Measurements from ENCODE around the gene KLKB1.
"Not testable (repeated sequence)": the region's sequence is repeated elsewhere in the genome, so short reads cannot be mapped to it uniquely, and the experiment has no call there.

KLKB1 gene

GRCh38 chr4:186236126-186236525 is 8.8 kb downstream of the KLKB1 start:
- no peak for TF ChIP-seq CTCF (IDR thresholded peaks at IDR 0.05; ENCODE audit: borderline replicate concordance, control extremely low read depth, extremely low read depth, insufficient read depth, missing control alignments)
- in situ Hi-C loops (cut with MboI; ENCODE audit: low sequenced_read_pairs, unreplicated experiment) = no loop called here
- DNase-seq (ENCODE audit: low spot score) = no peak

- no peak for TF ChIP-seq CTCF (IDR thresholded peaks at IDR 0.05; ENCODE audit: borderline replicate concordance, control extremely low read depth, extremely low read depth, insufficient read depth, missing control alignments)
- in situ Hi-C loops (cut with MboI; ENCODE audit: low sequenced_read_pairs, unreplicated experiment) = no loop called here
- DNase-seq (ENCODE audit: low spot score) = no peak
These were observed 13.1 kb downstream of the KLKB1 start for GRCh38 chr4:186240452-186240847.

GRCh38 chr4:186240848-186241491 is 13.7 kb downstream of the KLKB1 start:
- DNase-seq (ENCODE audit: low spot score) = no peak
- in situ Hi-C loops (cut with MboI; ENCODE audit: low sequenced_read_pairs, unreplicated experiment) = no loop called here
- no peak for TF ChIP-seq CTCF (IDR thresholded peaks at IDR 0.05; ENCODE audit: borderline replicate concordance, control extremely low read depth, extremely low read depth, insufficient read depth, missing control alignments)

GRCh38 chr4:186241616-186242015 is 14.3 kb downstream of the KLKB1 start:
- no peak for TF ChIP-seq CTCF (IDR thresholded peaks at IDR 0.05; ENCODE audit: borderline replicate concordance, control extremely low read depth, extremely low read depth, insufficient read depth, missing control alignments)
- in situ Hi-C loops (cut with MboI; ENCODE audit: low sequenced_read_pairs, unreplicated experiment) = no loop called here
- no peak for DNase-seq (ENCODE audit: low spot score)

GRCh38 chr4:186242031-186242430 is 14.7 kb downstream of the KLKB1 start:
- in situ Hi-C loops (cut with MboI; ENCODE audit: low sequenced_read_pairs, unreplicated experiment); DNase-seq (ENCODE audit: low spot score): not testable (repeated sequence)

GRCh38 chr4:186243331-186243730 is 16.0 kb downstream of the KLKB1 start:
- DNase-seq (ENCODE audit: low spot score) = no peak

GRCh38 chr4:186244835-186245234 is 17.5 kb downstream of the KLKB1 start:
- TF ChIP-seq CTCF (IDR thresholded peaks at IDR 0.05; ENCODE audit: borderline replicate concordance, control extremely low read depth, extremely low read depth, insufficient read depth, missing control alignments) = no peak
- DNase-seq (ENCODE audit: low spot score) = no peak
- in situ Hi-C loops (cut with MboI; ENCODE audit: low sequenced_read_pairs, unreplicated experiment) = no loop called here

More at GRCh38 chr4:186243331-186243730, 16.0 kb downstream of the KLKB1 start:
- TF ChIP-seq CTCF (IDR thresholded peaks at IDR 0.05; ENCODE audit: borderline replicate concordance, control extremely low read depth, extremely low read depth, insufficient read depth, missing control alignments) = no peak
- in situ Hi-C loops (cut with MboI; ENCODE audit: low sequenced_read_pairs, unreplicated experiment) = no loop called here

- in situ Hi-C loops (cut with MboI; ENCODE audit: low sequenced_read_pairs, unreplicated experiment); DNase-seq (ENCODE audit: low spot score): not testable (repeated sequence)
These were observed 19.9 kb downstream of the KLKB1 start for GRCh38 chr4:186247062-186247752.
